HepG2 (cell line): ENCODE measurements around the gene COPB2.

Source experiments
- BRCA1 ChIP-seq: sonication (generic); formaldehyde crosslinking; IDR thresholded peaks from 2 replicates; pipeline ENCODE4 v1.4.0; 2020; ENCODE audit warnings: missing genetic modification reagents
- GTF2F1 ChIP-seq: fragments of 150-350 bp; IDR thresholded peaks from 2 replicates; pipeline ENCODE4 v1.6.1; 2014; ENCODE audit warnings: low read length
- NR1H2 ChIP-seq: sonication (generic); formaldehyde crosslinking; IDR thresholded peaks from 2 replicates; pipeline ENCODE4 v1.8.1; 2022; ENCODE audit warnings: low read depth, missing genetic modification reagents, borderline replicate concordance
- PHF20 ChIP-seq: sonication (generic); formaldehyde crosslinking; IDR thresholded peaks from 2 replicates; pipeline ENCODE4 v1.5.0; 2020; ENCODE audit warnings: mild to moderate bottlenecking, missing genetic modification reagents
- POLR2AphosphoS5 ChIP-seq: IDR thresholded peaks from 2 replicates; pipeline ENCODE4 v1.6.1; 2012; ENCODE audit warnings: low read depth, low read length
- ZNF557 ChIP-seq: sonication (generic); formaldehyde crosslinking; IDR thresholded peaks from 2 replicates; pipeline ENCODE4 v1.4.0; 2020; ENCODE audit warnings: missing genetic modification reagents
- ZNF747 ChIP-seq: sonication (generic); formaldehyde crosslinking; IDR thresholded peaks from 2 replicates; pipeline ENCODE4 v1.8.1; 2023; ENCODE audit warnings: missing genetic modification reagents, mild to moderate bottlenecking, borderline replicate concordance
- TF ChIP-seq, protein P1 (sequence below): sonication (generic); formaldehyde crosslinking; IDR thresholded peaks from 2 replicates; pipeline ENCODE4 v1.5.1; 2020; ENCODE audit warnings: mild to moderate bottlenecking, missing genetic modification reagents, moderate library complexity
- TF ChIP-seq, protein P2 (sequence below): sonication (generic); formaldehyde crosslinking; IDR thresholded peaks from 2 replicates; pipeline ENCODE4 v1.5.0; 2020; ENCODE audit warnings: missing genetic modification reagents, mild to moderate bottlenecking, borderline replicate concordance
- TF ChIP-seq, protein P3 (sequence below), 2 experiments: sonication (generic) in 1 of 2; formaldehyde crosslinking in 1 of 2; IDR thresholded peaks; 2 replicates each; pipeline versions ENCODE4 v1.5.1 to v1.6.1; 2011 to 2020; ENCODE audit warnings: borderline replicate concordance in 1 of 2, low read depth in 1 of 2, low read length in 1 of 2, mild to moderate bottlenecking in 1 of 2, missing genetic modification reagents in 1 of 2, moderate library complexity in 1 of 2

DNA sequence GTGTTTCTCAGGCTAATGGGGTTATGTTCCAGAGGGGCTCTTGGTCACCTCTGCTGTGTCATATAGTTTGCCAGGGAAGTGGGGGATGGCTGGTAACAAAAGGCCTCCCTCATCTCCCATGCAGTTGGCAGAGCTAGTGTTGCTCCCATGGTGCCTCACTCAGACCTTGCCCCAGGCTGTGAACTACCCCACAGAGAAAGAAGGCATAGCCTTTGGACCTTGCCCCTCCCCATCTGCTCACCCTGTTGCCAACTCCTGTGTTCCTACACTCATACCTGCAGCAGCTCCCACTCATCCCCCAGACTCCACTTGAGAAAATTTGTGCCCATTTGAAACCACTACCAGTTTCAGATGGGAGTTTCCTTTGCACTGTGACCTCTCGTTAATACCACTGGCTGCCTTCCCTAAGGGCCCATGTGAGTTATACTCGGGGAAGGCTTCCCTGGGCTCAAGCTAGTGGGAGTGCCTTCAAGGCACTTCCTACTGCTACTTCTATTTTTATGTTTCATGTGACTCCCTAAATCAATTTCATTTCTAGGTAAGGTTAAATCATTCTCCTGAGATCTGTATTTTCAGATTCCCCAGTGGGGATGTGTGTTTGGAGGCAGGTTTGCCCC lies 25.3 kb upstream of the COPB2 start:
- TF ChIP-seq PHF20 (no peak), NR1H2 (CRISPR knock-in tag) (no peak), ZNF747 (CRISPR knock-in tag) (no peak), BRCA1 (CRISPR knock-in tag) (no peak), GTF2F1 (no peak), POLR2AphosphoS5 (no peak), ZNF557 (CRISPR knock-in tag) (no peak)
- TF ChIP-seq, protein P1, sequence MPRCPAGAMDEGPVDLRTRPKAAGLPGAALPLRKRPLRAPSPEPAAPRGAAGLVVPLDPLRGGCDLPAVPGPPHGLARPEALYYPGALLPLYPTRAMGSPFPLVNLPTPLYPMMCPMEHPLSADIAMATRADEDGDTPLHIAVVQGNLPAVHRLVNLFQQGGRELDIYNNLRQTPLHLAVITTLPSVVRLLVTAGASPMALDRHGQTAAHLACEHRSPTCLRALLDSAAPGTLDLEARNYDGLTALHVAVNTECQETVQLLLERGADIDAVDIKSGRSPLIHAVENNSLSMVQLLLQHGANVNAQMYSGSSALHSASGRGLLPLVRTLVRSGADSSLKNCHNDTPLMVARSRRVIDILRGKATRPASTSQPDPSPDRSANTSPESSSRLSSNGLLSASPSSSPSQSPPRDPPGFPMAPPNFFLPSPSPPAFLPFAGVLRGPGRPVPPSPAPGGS (CRISPR knock-in tag): no peak
- TF ChIP-seq, protein P2, sequence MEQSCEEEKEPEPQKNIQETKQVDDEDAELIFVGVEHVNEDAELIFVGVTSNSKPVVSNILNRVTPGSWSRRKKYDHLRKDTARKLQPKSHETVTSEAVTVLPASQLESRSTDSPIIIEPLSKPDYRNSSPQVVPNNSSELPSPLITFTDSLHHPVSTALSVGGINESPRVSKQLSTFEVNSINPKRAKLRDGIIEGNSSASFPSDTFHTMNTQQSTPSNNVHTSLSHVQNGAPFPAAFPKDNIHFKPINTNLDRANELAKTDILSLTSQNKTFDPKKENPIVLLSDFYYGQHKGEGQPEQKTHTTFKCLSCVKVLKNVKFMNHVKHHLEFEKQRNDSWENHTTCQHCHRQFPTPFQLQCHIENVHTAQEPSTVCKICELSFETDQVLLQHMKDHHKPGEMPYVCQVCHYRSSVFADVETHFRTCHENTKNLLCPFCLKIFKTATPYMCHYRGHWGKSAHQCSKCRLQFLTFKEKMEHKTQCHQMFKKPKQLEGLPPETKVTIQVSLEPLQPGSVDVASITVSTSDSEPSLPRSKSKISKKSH: no peak
- TF ChIP-seq, protein P3, sequence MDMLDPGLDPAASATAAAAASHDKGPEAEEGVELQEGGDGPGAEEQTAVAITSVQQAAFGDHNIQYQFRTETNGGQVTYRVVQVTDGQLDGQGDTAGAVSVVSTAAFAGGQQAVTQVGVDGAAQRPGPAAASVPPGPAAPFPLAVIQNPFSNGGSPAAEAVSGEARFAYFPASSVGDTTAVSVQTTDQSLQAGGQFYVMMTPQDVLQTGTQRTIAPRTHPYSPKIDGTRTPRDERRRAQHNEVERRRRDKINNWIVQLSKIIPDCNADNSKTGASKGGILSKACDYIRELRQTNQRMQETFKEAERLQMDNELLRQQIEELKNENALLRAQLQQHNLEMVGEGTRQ (IDR thresholded peaks at IDR 0.05; ENCODE audit: low read depth, low read length): no peak
- TF ChIP-seq, protein P3 (CRISPR knock-in tag; IDR thresholded peaks at IDR 0.05; ENCODE audit: borderline replicate concordance): no peak
